AG09319 (cell line): ENCODE results near the gene DEPDC1.

Experiments
- DNase-seq: peaks from one replicate; pipeline ENCODE4 v3.0.0-alpha.2; 2010; ENCODE audit warnings: low read depth; ENCODE audit errors: extremely low read depth
- TF ChIP-seq, protein P1 (sequence below): IDR thresholded peaks from 2 replicates; pipeline ENCODE4 v1.5.1; 2011; ENCODE audit warnings: low read depth, mild to moderate bottlenecking, inconsistent platforms, low read length, moderate library complexity

DEPDC1 gene

GRCh38 chr1:68521286-68521685 is 24.4 kb upstream of the DEPDC1 start:
- DNase-seq: no peak

DNA sequence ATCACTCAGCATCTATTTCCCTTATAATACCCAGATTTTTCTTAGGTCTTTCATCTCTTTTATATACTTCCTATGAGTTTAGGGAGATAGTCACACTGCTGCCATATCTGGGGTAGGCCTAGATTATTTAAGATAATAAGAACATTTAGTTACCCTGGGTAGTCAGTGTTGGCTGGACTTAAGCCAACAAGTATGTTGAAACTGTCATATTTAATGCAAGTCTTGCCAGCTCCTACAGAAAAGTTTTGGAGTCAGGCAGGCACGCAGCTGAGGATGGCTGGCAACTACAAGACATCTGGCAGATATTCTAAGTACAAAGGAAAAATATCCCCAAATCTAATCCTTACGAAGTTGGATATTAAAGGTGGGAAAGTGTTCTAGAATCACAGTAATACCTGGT is 19.2 kb upstream of the DEPDC1 start:
- no peak for DNase-seq
- TF ChIP-seq, protein P1, sequence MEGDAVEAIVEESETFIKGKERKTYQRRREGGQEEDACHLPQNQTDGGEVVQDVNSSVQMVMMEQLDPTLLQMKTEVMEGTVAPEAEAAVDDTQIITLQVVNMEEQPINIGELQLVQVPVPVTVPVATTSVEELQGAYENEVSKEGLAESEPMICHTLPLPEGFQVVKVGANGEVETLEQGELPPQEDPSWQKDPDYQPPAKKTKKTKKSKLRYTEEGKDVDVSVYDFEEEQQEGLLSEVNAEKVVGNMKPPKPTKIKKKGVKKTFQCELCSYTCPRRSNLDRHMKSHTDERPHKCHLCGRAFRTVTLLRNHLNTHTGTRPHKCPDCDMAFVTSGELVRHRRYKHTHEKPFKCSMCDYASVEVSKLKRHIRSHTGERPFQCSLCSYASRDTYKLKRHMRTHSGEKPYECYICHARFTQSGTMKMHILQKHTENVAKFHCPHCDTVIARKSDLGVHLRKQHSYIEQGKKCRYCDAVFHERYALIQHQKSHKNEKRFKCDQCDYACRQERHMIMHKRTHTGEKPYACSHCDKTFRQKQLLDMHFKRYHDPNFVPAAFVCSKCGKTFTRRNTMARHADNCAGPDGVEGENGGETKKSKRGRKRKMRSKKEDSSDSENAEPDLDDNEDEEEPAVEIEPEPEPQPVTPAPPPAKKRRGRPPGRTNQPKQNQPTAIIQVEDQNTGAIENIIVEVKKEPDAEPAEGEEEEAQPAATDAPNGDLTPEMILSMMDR: no peak

More at GRCh38 chr1:68521286-68521685, 24.4 kb upstream of the DEPDC1 start:
- TF ChIP-seq, protein P1: no peak

DNA sequence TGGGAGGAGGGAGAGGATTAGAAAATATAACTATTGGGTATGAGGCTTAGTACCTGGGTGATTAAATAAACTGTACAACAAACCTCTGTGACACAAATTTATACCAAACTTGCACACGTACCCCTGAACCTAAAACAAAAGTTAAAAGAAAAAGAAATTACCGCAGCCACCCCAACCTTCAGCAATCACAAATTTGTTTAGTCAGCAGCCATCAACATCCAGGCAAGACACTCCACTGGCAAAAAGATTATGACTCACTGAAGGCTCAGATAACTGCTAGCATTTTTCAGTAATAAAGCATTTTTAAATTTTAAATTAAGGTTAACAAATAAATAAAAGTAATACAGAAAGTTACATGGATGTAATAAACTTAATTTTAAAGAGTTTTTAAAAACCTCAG is 14.4 kb upstream of the DEPDC1 start:
- TF ChIP-seq, protein P1: no peak
- DNase-seq: no peak

- TF ChIP-seq, protein P1: no peak
- DNase-seq: no peak
These were observed 9.5 kb upstream of the DEPDC1 start for GRCh38 chr1:68506386-68506785.

- TF ChIP-seq, protein P1: no peak
- DNase-seq: no peak
These were observed 6.2 kb upstream of the DEPDC1 start for GRCh38 chr1:68503085-68503484.

DNA sequence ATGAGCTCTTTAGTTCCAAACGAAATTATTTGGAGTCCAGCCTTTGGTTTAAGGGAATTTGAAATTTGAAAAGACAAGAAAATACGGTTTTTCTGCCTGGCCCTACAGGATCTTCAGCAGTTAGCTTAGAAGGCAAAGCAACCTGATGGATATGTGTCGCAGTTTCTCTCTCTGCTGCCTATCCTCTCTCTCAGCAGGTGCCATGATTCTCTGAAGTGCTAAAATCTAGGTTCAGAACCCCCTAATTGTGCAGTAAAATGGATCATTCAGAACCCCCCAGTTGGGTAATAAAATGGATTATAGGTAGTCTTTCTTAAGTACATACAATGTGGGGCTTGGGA is 446 bp upstream of the DEPDC1 start:
- TF ChIP-seq, protein P1: no peak
- DNase-seq: no peak

- no peak for DNase-seq
- TF ChIP-seq, protein P1: no peak
These were observed 758 bp downstream of the DEPDC1 start for GRCh38 chr1:68495968-68496679.
